HG03520 (cell line): ENCODE measurements around the gene SLC25A41.
A peak's percentile ranks its signal among the peaks of the same experiment; 100 is the strongest.
"Not testable (repeated sequence)": the region's sequence is repeated elsewhere in the genome, so short reads cannot be mapped to it uniquely, and the experiment has no call there.

Experiments
- ATAC-seq: cut with Tn5 transposase; IDR thresholded peaks from one replicate; pipeline ENCODE4 v1.9.1; 2021; ENCODE audit warnings: mild to moderate bottlenecking, moderate library complexity; ENCODE audit not compliant: unreplicated experiment

SLC25A41 gene

GRCh38 chr19:6412447-6413091, 21.0 kb downstream of the SLC25A41 start:
- no peak for ATAC-seq

GRCh38 chr19:6412061-6412446, 21.5 kb downstream of the SLC25A41 start:
- ATAC-seq = no peak

- ATAC-seq = no peak
These were observed 24.2 kb downstream of the SLC25A41 start for GRCh38 chr19:6409346-6409745.

DNA sequence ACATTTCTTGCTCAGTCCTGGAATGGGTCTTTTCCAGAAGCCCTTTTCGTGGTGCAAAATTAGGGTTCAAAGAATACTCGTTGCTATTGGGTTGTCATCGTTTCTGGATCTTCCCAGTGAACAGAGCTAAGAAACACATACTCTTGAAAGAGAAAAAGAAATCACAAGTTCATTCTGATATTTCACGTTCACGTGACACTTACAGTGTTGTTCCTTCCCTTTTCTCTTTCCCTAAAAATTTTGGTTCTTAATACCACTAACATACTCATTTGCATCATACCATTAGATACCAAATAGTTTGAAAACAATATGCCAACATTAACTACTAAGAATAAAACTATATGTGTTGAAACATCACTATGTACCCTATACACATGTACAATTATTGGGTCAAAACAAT, 27.2 kb downstream of the SLC25A41 start:
- ATAC-seq = no peak

- ATAC-seq = no peak
These were observed 30.5 kb downstream of the SLC25A41 start for GRCh38 chr19:6402837-6403608.

DNA sequence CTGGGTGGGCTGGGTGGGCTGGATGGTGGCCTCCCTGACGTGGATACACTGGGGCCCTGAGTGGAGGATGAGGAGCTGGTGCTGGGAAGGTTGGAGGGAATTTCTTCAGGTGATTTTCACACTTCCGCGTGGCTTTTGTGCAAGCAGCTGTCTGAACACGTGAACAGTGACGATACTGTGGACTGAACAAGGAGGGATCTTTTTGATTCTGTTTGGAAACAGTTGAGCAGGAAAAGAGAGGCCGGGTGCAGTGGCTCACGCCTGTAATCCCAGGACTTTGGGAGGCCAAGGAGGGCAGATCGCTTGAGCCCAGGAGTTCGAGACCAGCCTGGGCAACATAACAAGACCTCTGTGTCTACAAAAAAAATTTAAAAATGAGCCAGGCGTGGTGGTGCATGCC, 31.5 kb downstream of the SLC25A41 start:
- no peak for ATAC-seq

GRCh38 chr19:6400062-6400944, 33.3 kb downstream of the SLC25A41 start:
- ATAC-seq = not testable (repeated sequence)

DNA sequence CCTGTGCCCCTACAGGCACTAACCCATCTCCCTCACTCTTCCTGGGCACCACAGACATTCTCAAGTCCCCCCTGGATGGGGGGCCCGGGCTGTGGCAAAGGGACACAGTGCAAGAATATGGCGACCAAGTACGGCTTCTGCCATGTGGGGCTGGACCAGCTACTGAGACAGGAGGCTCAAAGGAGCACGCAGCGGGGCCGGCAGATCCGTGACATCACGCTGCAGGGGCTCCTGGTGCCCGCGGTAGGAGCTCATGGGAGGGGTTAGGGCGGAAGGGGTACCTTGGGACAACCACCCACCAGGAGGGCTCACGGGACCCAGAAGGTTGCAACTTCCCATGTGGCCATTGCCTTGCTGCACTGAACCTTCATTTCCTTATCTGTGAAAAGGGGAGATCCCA, 37.3 kb downstream of the SLC25A41 start:
- no peak for ATAC-seq

DNA sequence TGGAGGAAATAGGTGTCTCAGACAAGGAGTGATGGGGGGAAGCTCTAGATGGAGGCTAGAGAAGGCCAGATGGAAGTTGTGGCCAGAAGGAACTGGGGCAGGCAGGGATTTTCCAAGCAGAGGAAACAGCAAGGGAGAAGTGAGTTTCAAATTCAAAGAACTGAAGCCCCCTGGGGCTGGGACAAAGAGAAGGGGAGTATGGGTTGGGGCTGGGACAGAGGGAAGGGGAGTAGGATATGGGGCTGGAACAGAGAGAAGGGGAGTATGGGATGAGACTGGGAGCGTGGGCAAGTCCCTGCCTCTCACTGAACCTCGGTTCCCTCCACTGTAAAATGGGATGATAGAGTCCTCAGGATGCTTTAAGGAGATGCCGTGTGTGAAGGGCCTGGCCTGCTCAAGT, 38.7 kb downstream of the SLC25A41 start:
- no peak for ATAC-seq

DNA sequence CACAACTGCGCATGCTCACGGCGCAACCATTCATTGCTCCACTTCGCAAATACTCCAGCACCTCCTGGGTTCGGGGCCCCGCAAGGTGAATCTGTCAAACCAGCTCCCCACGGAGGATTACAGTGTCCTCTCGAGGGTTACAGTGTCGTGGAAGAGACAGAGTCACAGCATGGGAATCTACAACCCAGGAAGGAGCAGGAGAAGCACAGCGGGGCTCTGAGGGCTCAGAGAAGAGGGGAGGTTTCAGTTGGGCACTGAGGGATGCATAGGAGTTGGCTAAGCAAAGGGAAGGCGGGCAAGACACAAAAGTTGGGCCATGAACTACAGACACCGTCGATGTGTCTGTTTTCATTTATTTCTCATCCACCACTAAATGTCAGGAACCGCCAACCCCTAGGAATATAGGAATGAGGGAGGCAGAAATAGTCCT, 39.6 kb downstream of the SLC25A41 start:
- ATAC-seq = no peak

DNA sequence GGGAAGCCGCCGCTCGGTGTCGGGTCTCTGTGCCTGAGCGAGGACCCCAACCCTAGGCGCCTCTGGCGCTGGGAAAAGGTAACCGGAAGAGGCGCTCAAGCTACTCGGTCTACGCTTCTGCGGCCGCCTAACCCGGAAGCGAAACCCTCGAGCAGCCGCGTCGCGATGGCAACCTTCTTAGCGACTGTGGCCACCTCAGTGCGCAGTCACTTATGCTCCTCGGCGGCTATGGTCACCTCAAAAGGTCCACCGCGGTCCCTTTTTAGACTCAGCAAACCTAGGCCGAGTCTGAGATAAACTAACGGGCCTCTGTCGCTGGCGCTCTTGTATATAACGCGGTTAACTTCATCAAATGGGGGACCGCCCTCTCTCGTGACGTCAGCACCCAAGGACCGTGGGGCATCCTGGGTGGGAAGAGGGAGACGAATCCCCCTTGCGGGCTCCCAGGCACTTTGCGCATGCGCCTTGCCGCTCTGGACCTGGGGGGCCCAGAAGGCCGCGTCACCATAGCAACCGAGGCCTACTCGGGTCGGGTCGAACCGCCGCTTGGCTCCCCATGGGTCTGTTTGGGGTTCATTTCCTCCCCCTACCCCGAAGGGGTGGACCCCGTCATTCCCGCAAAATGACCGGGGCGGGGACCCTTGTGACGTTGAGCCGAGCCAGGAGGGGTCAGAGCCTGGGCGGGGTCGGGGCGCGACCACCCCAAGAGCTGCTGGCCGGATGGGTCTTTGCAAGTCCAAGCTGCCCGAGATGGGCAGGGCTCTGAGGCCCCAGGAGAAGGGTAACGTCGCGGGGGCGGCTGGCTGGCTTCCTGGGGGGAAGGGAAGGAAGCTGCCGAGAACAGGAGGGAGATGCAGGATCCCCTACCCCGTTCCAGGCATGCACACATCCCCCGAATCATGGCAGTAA, 40.2 kb downstream of the SLC25A41 start, which contains the start of gene GTF2F1:
Gene GTF2F1 (minus strand): TSS at position 91 of the 909 bp plus-strand sequence. CDS start 169 bp downstream, outside the sequence.
- peak; percentile 76 for ATAC-seq

GRCh38 chr19:6392221-6393073, 41.1 kb downstream of the SLC25A41 start:
- ATAC-seq = no peak

DNA sequence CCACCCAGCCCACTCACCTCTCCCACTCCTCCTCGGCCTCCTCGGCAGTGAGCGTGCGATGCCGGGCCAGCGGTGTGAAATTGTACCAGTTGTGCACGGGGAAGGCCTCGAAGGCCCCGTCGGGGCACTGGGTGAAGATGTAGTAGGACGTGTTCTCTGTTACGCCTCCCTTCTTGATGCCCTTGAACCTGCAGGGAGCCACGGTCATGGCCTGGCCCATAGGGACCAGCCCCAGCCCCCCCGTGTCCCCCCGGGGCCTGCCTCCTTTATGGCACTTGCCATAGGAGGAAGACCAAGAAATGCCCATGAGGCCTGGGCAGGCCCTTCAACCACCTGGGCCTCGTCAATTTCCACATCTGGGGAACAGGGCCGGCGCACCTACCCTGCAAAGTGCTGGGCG, 46.2 kb downstream of the SLC25A41 start:
- no peak for ATAC-seq

DNA sequence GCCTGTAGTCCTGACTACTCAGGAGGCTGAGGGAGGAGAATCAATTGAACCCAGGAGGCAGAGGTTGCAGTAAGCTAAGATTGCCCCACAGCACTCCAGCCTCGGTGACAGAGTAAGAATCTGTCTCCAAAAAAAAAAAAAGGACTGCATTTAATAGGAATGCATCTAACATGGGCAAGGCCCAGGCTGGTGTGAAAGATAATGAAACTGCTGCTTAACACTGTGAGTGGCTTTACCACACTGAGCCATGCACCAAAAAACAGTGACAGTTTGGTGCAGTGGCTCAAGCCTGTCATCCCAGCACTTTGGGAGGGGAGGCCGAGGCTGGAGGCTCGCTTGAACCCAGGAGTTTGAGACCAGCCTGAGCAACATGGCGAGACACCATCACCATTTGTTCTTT, 49.2 kb downstream of the SLC25A41 start:
- no peak for ATAC-seq

- no peak for ATAC-seq
These were observed 50.4 kb downstream of the SLC25A41 start for GRCh38 chr19:6383188-6383587.

DNA sequence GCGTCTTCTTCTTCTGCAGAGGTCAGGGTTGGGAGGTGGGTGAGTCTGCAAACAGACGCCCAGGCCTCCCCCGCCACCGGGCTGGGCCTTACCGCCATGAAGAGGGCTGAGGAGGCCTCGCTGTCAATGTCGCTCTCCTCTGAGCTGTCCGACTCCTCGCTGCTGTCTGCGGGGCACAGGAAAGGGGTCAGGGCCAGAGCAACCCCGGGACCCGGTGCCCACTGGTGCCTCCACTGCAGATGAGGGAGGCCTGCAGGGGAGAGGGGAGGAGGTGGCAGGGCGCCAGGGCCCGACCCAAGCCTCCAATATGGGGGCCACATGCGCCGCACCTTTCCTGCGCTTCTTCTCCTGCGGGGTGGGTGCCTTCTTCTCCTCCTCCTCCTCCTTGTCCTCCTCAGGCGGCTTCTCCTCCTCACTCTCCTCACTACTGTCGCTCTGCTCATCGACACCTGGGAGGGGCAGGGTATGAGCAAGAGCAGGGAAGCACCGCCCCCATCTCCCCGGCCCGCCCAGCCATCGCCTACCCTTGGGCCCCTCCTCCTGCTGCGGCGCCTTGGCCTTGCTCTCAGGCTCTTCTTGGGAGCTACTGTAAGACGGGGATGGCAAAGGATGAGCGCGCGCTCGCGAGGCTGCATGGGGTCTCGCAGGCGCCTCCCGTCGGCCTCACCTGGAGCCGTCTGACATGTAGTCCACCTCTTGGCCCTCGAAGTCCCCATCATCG, 52.4 kb downstream of the SLC25A41 start:
- no peak for ATAC-seq

- ATAC-seq = no peak
These were observed 53.8 kb downstream of the SLC25A41 start for GRCh38 chr19:6379744-6380143.

DNA sequence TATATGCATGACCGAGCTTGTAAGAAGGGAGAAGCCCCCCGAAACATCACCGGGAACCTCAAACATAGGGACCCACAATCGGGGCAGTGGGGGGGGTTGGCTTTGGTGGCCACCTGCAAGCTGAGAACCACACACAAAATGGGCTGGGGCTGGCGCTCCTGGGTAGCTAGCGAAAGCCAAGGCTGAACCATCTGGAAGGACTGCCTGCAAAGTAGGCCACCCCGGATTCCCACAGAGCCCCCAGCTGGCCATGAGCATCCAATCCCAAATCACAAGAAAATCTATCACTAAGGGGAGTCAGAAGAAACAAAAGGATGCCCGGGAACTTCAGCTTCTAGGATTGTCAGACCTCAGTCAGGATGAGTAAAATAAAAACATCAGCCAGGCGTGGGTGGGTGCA, 55.1 kb downstream of the SLC25A41 start:
- no peak for ATAC-seq

GRCh38 chr19:6378041-6378440, 55.5 kb downstream of the SLC25A41 start:
- ATAC-seq = no peak
